Measurements from ENCODE around the gene TALDO1. TPM values are rescaled to one million over a fixed set of nuclear protein-coding genes. Genes with fewer than 3 reads are reported as not detected.

TALDO1 gene
- total RNA-seq (2022; extraction: Qiagen RNA extraction), result 392 to 415 TPM (median 399 TPM) in 5 replicates

GRCh38 chr11:747158-748006, at the start of gene TALDO1:
Gene TALDO1, plus strand, starts transcription at chr11:747464. Its CDS starts 18 bp downstream, at chr11:747482.

GRCh38 chr11:705646-706438, 41.4 kb upstream of the TALDO1 start, which contains the start of gene EPS8L2:
Gene EPS8L2, plus strand, starts transcription at chr11:706231. Its CDS starts 3,177 bp downstream, at chr11:709408.

GRCh38 chr11:777288-778255, 30.3 kb downstream of the TALDO1 start, which contains the start of gene GATD1:
Gene GATD1, minus strand, starts transcription at chr11:777487. Its CDS starts 25 bp downstream, at chr11:777462.

DNA sequence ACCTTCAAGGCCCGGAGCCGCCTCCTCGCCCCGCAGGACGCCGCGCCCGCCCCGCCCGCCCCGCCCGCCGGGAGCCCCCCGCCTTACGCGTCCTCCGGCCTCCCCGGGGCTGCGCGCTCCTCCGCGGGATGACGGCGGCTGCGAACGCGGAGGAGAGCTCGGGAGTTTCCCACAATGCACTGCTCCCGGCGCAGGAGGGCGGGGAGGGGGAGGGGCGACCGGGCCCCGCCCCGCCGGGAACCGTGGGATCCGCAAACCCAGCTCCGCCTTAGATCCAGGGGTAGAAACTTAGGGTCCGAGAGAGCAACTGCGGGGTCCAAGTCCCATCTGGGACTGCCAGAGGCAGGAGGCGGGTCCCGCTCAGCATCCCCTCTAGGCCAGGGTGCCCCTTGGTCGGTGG, 42.7 kb downstream of the TALDO1 start, which contains the start of gene CEND1:
Gene CEND1, minus strand, starts transcription at position 148 of the 400 bp plus-strand sequence. CDS start 1,514 bp downstream, outside the sequence.

GRCh38 chr11:798093-798713, 50.9 kb downstream of the TALDO1 start, which contains the start of gene SLC25A22:
Gene SLC25A22, minus strand, starts transcription at chr11:798281. Its CDS starts 3,275 bp downstream, at chr11:795006.

DNA sequence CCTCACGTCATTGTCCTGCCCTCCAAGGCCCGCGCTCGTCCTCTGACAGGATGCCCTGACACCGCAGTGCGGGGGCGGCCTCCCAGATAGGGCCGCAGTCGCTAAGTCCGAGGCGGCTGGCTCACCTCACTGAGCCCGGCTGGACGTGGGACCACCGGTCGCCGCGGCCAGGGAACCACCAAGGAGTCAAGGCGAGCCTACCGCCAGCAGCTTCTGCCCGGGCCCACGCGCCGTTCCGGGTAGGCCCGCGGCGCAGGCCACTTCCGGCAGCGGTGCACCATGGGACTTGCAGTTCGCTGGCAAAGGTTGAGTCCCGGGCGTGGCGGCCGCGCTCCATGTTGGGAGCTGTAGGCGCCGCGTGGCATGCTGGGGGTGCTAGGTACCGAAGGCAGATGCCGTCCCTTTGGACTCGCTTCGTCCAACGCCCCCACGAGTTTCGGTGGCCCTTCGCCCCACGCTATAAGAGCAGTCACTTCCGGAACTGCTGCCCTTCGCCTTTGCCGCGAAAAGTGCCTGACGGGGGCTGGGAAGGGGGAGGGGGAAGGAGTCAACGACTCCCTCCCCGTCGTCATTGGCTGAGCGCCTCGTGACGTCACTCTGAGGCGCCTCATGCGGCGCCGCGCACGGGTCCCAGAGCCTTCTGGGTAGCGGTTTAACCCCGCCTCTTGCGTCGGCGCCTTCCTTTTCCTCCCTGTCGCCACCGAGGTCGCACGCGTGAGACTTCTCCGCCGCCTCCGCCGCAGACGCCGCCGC, 62.2 kb downstream of the TALDO1 start, which contains the start of gene RPLP2:
Gene RPLP2, plus strand, starts transcription at position 681 of the 753 bp plus-strand sequence. CDS start 268 bp downstream, outside the sequence.

Other genes starting within 250 kb of the TALDO1 start
- 143 to 179 TPM (median 169 TPM) in 5 replicates for gene RNH1, start 240.2 kb upstream of the TALDO1 start, total RNA-seq (2022; extraction: Qiagen RNA extraction)
- gene HRAS, start 211.9 kb upstream of the TALDO1 start, total RNA-seq (2022; extraction: Qiagen RNA extraction), result 107 to 177 TPM (median 154 TPM) in 5 replicates
- gene LRRC56, start 209.9 kb upstream of the TALDO1 start, total RNA-seq (2022; extraction: Qiagen RNA extraction), result 0.71 to 0.86 TPM (median 0.81 TPM) in 5 replicates
- 1.9 to 2.8 TPM (median 2.7 TPM) in 5 replicates for gene LMNTD2, start 186.7 kb upstream of the TALDO1 start, total RNA-seq (2022; extraction: Qiagen RNA extraction)
- 50.5 to 64.1 TPM (median 51.3 TPM) in 5 replicates for gene RASSF7, start 186.5 kb upstream of the TALDO1 start, total RNA-seq (2022; extraction: Qiagen RNA extraction)
- 34.9 to 36.8 TPM (median 35.7 TPM) in 5 replicates for gene PHRF1, start 171.0 kb upstream of the TALDO1 start, total RNA-seq (2022; extraction: Qiagen RNA extraction)
- gene IRF7, start 131.5 kb upstream of the TALDO1 start, total RNA-seq (2022; extraction: Qiagen RNA extraction), result 6.2 to 7.7 TPM (median 6.8 TPM) in 5 replicates
- 0.03 to 0.13 TPM (median 0.03 TPM) in 3 of 5 replicates, not detected in the others for gene CDHR5, start 122.5 kb upstream of the TALDO1 start, total RNA-seq (2022; extraction: Qiagen RNA extraction)
- gene SCT, start 120.3 kb upstream of the TALDO1 start, total RNA-seq (2022; extraction: Qiagen RNA extraction), result not detected in 5 replicates
- gene DRD4, start 110.2 kb upstream of the TALDO1 start, total RNA-seq (2022; extraction: Qiagen RNA extraction), result 0.10 to 0.31 TPM (median 0.22 TPM) in 5 replicates
- 29.4 to 37.4 TPM (median 34.6 TPM) in 5 replicates for gene DEAF1, start 52.2 kb upstream of the TALDO1 start, total RNA-seq (2022; extraction: Qiagen RNA extraction)
- 8.8 to 11.2 TPM (median 11.0 TPM) in 5 replicates for gene TMEM80, start 51.6 kb upstream of the TALDO1 start, total RNA-seq (2022; extraction: Qiagen RNA extraction)
- 86.6 to 123 TPM (median 114 TPM) in 5 replicates for gene EPS8L2, start 41.2 kb upstream of the TALDO1 start, total RNA-seq (2022; extraction: Qiagen RNA extraction)
- 37.2 to 46.9 TPM (median 43.5 TPM) in 5 replicates for gene GATD1, start 30.0 kb downstream of the TALDO1 start, total RNA-seq (2022; extraction: Qiagen RNA extraction)
- 1.4 to 2.8 TPM (median 2.4 TPM) in 5 replicates for gene CEND1, start 42.6 kb downstream of the TALDO1 start, total RNA-seq (2022; extraction: Qiagen RNA extraction)
- gene SLC25A22, start 50.8 kb downstream of the TALDO1 start, total RNA-seq (2022; extraction: Qiagen RNA extraction), result 27.4 to 34.4 TPM (median 31.1 TPM) in 5 replicates
- gene PIDD1, start 57.8 kb downstream of the TALDO1 start, total RNA-seq (2022; extraction: Qiagen RNA extraction), result 10.1 to 14.2 TPM (median 13.5 TPM) in 5 replicates
- 1,408 to 2,641 TPM (median 2,478 TPM) in 5 replicates for gene RPLP2, start 62.5 kb downstream of the TALDO1 start, total RNA-seq (2022; extraction: Qiagen RNA extraction)
- gene PNPLA2, start 71.5 kb downstream of the TALDO1 start, total RNA-seq (2022; extraction: Qiagen RNA extraction), result 37.4 to 59.4 TPM (median 57.4 TPM) in 5 replicates
- gene CRACR2B, start 80.5 kb downstream of the TALDO1 start, total RNA-seq (2022; extraction: Qiagen RNA extraction), result 3.0 to 6.3 TPM (median 5.7 TPM) in 5 replicates
- gene CD151, start 85.5 kb downstream of the TALDO1 start, total RNA-seq (2022; extraction: Qiagen RNA extraction), result 809 to 892 TPM (median 846 TPM) in 5 replicates
- gene POLR2L, start 95.1 kb downstream of the TALDO1 start, total RNA-seq (2022; extraction: Qiagen RNA extraction), result 474 to 756 TPM (median 614 TPM) in 5 replicates
- gene TSPAN4, start 95.4 kb downstream of the TALDO1 start, total RNA-seq (2022; extraction: Qiagen RNA extraction), result 139 to 194 TPM (median 190 TPM) in 5 replicates
- 69.2 to 82.1 TPM (median 73.1 TPM) in 5 replicates for gene CHID1, start 163.3 kb downstream of the TALDO1 start, total RNA-seq (2022; extraction: Qiagen RNA extraction)
- 31.5 to 37.2 TPM (median 34.2 TPM) in 5 replicates for gene AP2A2, start 178.4 kb downstream of the TALDO1 start, total RNA-seq (2022; extraction: Qiagen RNA extraction)

All from A549 treated with Hydrocortisone at 1 μM for 4 hours (cell line).